Measurements from ENCODE around the gene TCOF1. TPM values are rescaled to one million over a fixed set of nuclear protein-coding genes. Genes with fewer than 3 reads are reported as not detected.

TCOF1 gene
- total RNA-seq, 1 donor from 2014 or later, result 29.4 TPM

- DNase-seq (ENCODE audit: low spot score), result no peak
These were observed 33.8 kb downstream of the TCOF1 start for GRCh38 chr5:150391064-150391834.

- DNase-seq (ENCODE audit: low spot score), result no peak
These were observed 34.5 kb downstream of the TCOF1 start for GRCh38 chr5:150391986-150392385.

GRCh38 chr5:150392680-150393079 is 35.2 kb downstream of the TCOF1 start:
- DNase-seq (ENCODE audit: low spot score), result no peak

GRCh38 chr5:150393096-150393645 is 35.7 kb downstream of the TCOF1 start:
- no peak for DNase-seq (ENCODE audit: low spot score)

GRCh38 chr5:150394131-150394530 is 36.6 kb downstream of the TCOF1 start:
- DNase-seq (ENCODE audit: low spot score), result no peak

GRCh38 chr5:150394912-150395687 is 37.6 kb downstream of the TCOF1 start:
- no peak for DNase-seq (ENCODE audit: low spot score)

- DNase-seq (ENCODE audit: low spot score), result no peak
These were observed 38.1 kb downstream of the TCOF1 start for GRCh38 chr5:150395688-150395975.

- DNase-seq (ENCODE audit: low spot score), result no peak
These were observed 38.8 kb downstream of the TCOF1 start for GRCh38 chr5:150396267-150396666.

GRCh38 chr5:150397146-150397781 is 39.8 kb downstream of the TCOF1 start:
- no peak for DNase-seq (ENCODE audit: low spot score)

GRCh38 chr5:150397782-150398721 is 40.6 kb downstream of the TCOF1 start:
- DNase-seq (ENCODE audit: low spot score), result no peak

- no peak for DNase-seq (ENCODE audit: low spot score)
These were observed 41.4 kb downstream of the TCOF1 start for GRCh38 chr5:150398722-150399523.

- DNase-seq (ENCODE audit: low spot score), result no peak
These were observed 42.2 kb downstream of the TCOF1 start for GRCh38 chr5:150399524-150400211.

- DNase-seq (ENCODE audit: low spot score), result no peak
These were observed 43.0 kb downstream of the TCOF1 start for GRCh38 chr5:150400316-150401075.

- DNase-seq (ENCODE audit: low spot score), result no peak
These were observed 43.5 kb downstream of the TCOF1 start for GRCh38 chr5:150401076-150401375.

GRCh38 chr5:150401376-150402228 is 44.1 kb downstream of the TCOF1 start:
- no peak for DNase-seq (ENCODE audit: low spot score)

GRCh38 chr5:150402229-150402773 is 44.8 kb downstream of the TCOF1 start:
- no peak for DNase-seq (ENCODE audit: low spot score)

- no peak for DNase-seq (ENCODE audit: low spot score)
These were observed 45.4 kb downstream of the TCOF1 start for GRCh38 chr5:150402901-150403342.

- DNase-seq (ENCODE audit: low spot score), result no peak
These were observed 46.6 kb downstream of the TCOF1 start for GRCh38 chr5:150404121-150404520.

All from mucosa of gallbladder (tissue), 1 donor.